ENCODE results near the gene DSCAM.

DSCAM gene

GRCh38 chr21:40839521-40839920 is 7.4 kb downstream of the DSCAM start:
- DNase-seq, result no peak

GRCh38 chr21:40837456-40837855 is 9.5 kb downstream of the DSCAM start:
- DNase-seq, result no peak

- DNase-seq, result no peak
Measured at GRCh38 chr21:40835184-40835694, 11.7 kb downstream of the DSCAM start.

GRCh38 chr21:40833184-40833583 is 13.8 kb downstream of the DSCAM start:
- no peak for DNase-seq

- no peak for DNase-seq
Measured at GRCh38 chr21:40832316-40832715, 14.6 kb downstream of the DSCAM start.

GRCh38 chr21:40830836-40831235 is 16.1 kb downstream of the DSCAM start:
- no peak for DNase-seq

- no peak for DNase-seq
Measured at GRCh38 chr21:40829791-40830190, 17.2 kb downstream of the DSCAM start.

GRCh38 chr21:40829308-40829707 is 17.6 kb downstream of the DSCAM start:
- DNase-seq, result no peak

- DNase-seq, result no peak
Measured at GRCh38 chr21:40827509-40827908, 19.4 kb downstream of the DSCAM start.

GRCh38 chr21:40819071-40819900 is 27.7 kb downstream of the DSCAM start:
- no peak for DNase-seq

- no peak for DNase-seq
Measured at GRCh38 chr21:40813918-40814317, 33.0 kb downstream of the DSCAM start.

- DNase-seq, result no peak
Measured at GRCh38 chr21:40809673-40810197, 37.2 kb downstream of the DSCAM start.

- DNase-seq, result no peak
Measured at GRCh38 chr21:40803101-40803500, 43.9 kb downstream of the DSCAM start.

GRCh38 chr21:40800126-40800525 is 46.8 kb downstream of the DSCAM start:
- no peak for DNase-seq

GRCh38 chr21:40797891-40798290 is 49.1 kb downstream of the DSCAM start:
- DNase-seq, result no peak

GRCh38 chr21:40797410-40797809 is 49.5 kb downstream of the DSCAM start:
- DNase-seq, result no peak

GRCh38 chr21:40796464-40796863 is 50.5 kb downstream of the DSCAM start:
- no peak for DNase-seq

GRCh38 chr21:40795313-40795712 is 51.6 kb downstream of the DSCAM start:
- DNase-seq, result no peak

GRCh38 chr21:40792691-40793456 is 54.1 kb downstream of the DSCAM start:
- no peak for DNase-seq

GRCh38 chr21:40788635-40789034 is 58.3 kb downstream of the DSCAM start:
- DNase-seq, result no peak

- DNase-seq, result no peak
Measured at GRCh38 chr21:40783404-40783803, 63.6 kb downstream of the DSCAM start.

- no peak for DNase-seq
Measured at GRCh38 chr21:40770435-40771055, 76.4 kb downstream of the DSCAM start.

- no peak for DNase-seq
Measured at GRCh38 chr21:40769231-40769630, 77.7 kb downstream of the DSCAM start.
